ENCODE measurements around the gene DHRS13.

DNA sequence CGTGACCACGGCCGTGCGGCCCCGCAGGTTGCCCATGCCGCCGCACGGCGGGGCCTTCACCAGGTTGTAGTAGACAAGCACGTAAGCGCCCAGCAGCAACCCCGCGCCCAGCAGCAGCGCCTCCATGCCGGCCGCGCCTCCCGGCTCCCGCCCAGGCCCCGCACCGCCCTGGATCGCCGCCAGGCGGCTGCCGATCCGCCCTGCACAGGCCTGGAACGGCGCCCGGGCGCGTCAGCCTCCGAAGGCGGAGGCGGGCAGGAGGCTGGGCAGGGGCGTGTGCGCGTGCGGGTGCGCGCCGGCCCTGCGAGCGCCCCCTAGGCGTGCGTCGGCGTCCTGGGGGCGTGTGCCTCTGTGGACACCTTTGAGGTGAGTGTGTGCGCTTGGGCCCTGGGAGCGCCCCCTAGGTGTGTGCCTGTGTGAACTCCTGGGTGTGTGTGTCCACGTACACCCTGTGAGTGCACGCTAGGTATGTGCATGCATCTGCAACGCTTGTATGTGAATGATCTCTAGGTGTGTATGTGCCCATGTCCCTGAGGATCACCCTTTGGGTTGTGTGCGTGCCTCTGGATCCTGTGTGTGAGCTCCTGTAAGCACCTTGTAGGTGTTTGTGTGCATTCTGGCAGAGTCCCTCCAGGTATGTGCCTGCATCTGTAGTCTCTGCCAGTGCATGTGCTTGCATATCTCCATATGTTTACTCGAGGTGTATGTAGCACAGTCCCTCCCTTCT lies at the start of gene DHRS13:
- TF ChIP-seq, protein P1, sequence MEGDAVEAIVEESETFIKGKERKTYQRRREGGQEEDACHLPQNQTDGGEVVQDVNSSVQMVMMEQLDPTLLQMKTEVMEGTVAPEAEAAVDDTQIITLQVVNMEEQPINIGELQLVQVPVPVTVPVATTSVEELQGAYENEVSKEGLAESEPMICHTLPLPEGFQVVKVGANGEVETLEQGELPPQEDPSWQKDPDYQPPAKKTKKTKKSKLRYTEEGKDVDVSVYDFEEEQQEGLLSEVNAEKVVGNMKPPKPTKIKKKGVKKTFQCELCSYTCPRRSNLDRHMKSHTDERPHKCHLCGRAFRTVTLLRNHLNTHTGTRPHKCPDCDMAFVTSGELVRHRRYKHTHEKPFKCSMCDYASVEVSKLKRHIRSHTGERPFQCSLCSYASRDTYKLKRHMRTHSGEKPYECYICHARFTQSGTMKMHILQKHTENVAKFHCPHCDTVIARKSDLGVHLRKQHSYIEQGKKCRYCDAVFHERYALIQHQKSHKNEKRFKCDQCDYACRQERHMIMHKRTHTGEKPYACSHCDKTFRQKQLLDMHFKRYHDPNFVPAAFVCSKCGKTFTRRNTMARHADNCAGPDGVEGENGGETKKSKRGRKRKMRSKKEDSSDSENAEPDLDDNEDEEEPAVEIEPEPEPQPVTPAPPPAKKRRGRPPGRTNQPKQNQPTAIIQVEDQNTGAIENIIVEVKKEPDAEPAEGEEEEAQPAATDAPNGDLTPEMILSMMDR (conservative IDR thresholded peaks at IDR 0.05) = peak; percentile 100
- peak; percentile 85 for TF ChIP-seq ZFX (IDR thresholded peaks at IDR 0.05)

Measured in C4-2B (cell line).